Neural progenitor cell (in vitro differentiated cells): Measurements from ENCODE around the gene CACNA1C.

Source experiments
- CTCF ChIP-seq: fragments of 200-600 bp; sonication (generic); IDR thresholded peaks from 2 replicates; pipeline ENCODE4 v1.5.1; 2017; ENCODE audit warnings: antibody characterized with exemption, mild to moderate bottlenecking
- EZH2 ChIP-seq: fragments of 200-600 bp; sonication (generic); IDR thresholded peaks from 2 replicates; pipeline ENCODE4 v1.6.1; 2017; ENCODE audit warnings: antibody characterized with exemption, mild to moderate bottlenecking, moderate library complexity
- EZH2phosphoT487 ChIP-seq: fragments of 200-600 bp; sonication (generic); IDR thresholded peaks from 2 replicates; pipeline ENCODE4 v1.6.1; 2017; ENCODE audit warnings: antibody characterized with exemption

GRCh38 chr12:2689393-2689792 is 636.6 kb downstream of the CACNA1C start:
- TF ChIP-seq CTCF (no peak), EZH2 (no peak), EZH2phosphoT487 (no peak)
